ENCODE results near the gene MAJIN.

The MAJIN gene

GRCh38 chr11:64971421-64972233, at the start of gene MAJIN:
Gene MAJIN (minus strand): TSS chr11:64972108. CDS start chr11:64959405, 12,703 bp downstream.
- no peaks in the 10 kb centered on the region for H3K4me1 ChIP-seq (ENCODE audit: control insufficient read depth, insufficient read depth, low read length)
- H3K27me3 ChIP-seq (ENCODE audit: control insufficient read depth, insufficient read depth, low read length) = peaks cover 7% of the 10 kb centered on the region
- no peaks in the 10 kb centered on the region for H3K9me3 ChIP-seq (ENCODE audit: control insufficient read depth, insufficient read depth, low read length)
- no peak within 1 kb of the TSS for H3K4me3 ChIP-seq (ENCODE audit: low read depth, low read length)
- no peaks in the 10 kb centered on the region for H3K36me3 ChIP-seq (ENCODE audit: control insufficient read depth, insufficient read depth, low read length)
- H3K9ac ChIP-seq (ENCODE audit: low read depth, low read length) = no peak within 1 kb of the TSS

- peaks cover 10% of the 10 kb centered on the region for H3K36me3 ChIP-seq (ENCODE audit: control insufficient read depth, insufficient read depth, low read length)
- H3K4me1 ChIP-seq (ENCODE audit: control insufficient read depth, insufficient read depth, low read length) = no peaks in the 10 kb centered on the region
- no peaks in the 10 kb centered on the region for H3K9me3 ChIP-seq (ENCODE audit: control insufficient read depth, insufficient read depth, low read length)
- H3K4me3 ChIP-seq (ENCODE audit: low read depth, low read length) = no peak overlapping the region
- no peaks in the 10 kb centered on the region for H3K27me3 ChIP-seq (ENCODE audit: control insufficient read depth, insufficient read depth, low read length)
- H3K9ac ChIP-seq (ENCODE audit: low read depth, low read length) = no peak overlapping the region
Measured at GRCh38 chr11:65021509-65021908, 49.6 kb upstream of the MAJIN start.

GRCh38 chr11:65021003-65021402, 49.1 kb upstream of the MAJIN start:
- H3K36me3 ChIP-seq (ENCODE audit: control insufficient read depth, insufficient read depth, low read length) = peaks cover 10% of the 10 kb centered on the region
- no peak overlapping the region for H3K4me3 ChIP-seq (ENCODE audit: low read depth, low read length)
- H3K4me1 ChIP-seq (ENCODE audit: control insufficient read depth, insufficient read depth, low read length) = no peaks in the 10 kb centered on the region
- no peaks in the 10 kb centered on the region for H3K9me3 ChIP-seq (ENCODE audit: control insufficient read depth, insufficient read depth, low read length)
- no peaks in the 10 kb centered on the region for H3K27me3 ChIP-seq (ENCODE audit: control insufficient read depth, insufficient read depth, low read length)
- no peak overlapping the region for H3K9ac ChIP-seq (ENCODE audit: low read depth, low read length)

- H3K36me3 ChIP-seq (ENCODE audit: control insufficient read depth, insufficient read depth, low read length) = peaks cover 10% of the 10 kb centered on the region
- no peaks in the 10 kb centered on the region for H3K4me1 ChIP-seq (ENCODE audit: control insufficient read depth, insufficient read depth, low read length)
Measured at GRCh38 chr11:65019824-65020223, 47.9 kb upstream of the MAJIN start.

GRCh38 chr11:65017937-65018336, 46.0 kb upstream of the MAJIN start:
- H3K4me3 ChIP-seq (ENCODE audit: low read depth, low read length) = no peak overlapping the region
- peaks cover 10% of the 10 kb centered on the region for H3K36me3 ChIP-seq (ENCODE audit: control insufficient read depth, insufficient read depth, low read length)
- H3K4me1 ChIP-seq (ENCODE audit: control insufficient read depth, insufficient read depth, low read length) = peaks cover 3% of the 10 kb centered on the region
- no peak overlapping the region for H3K9ac ChIP-seq (ENCODE audit: low read depth, low read length)
- H3K27me3 ChIP-seq (ENCODE audit: control insufficient read depth, insufficient read depth, low read length) = no peaks in the 10 kb centered on the region
- no peaks in the 10 kb centered on the region for H3K9me3 ChIP-seq (ENCODE audit: control insufficient read depth, insufficient read depth, low read length)

More at GRCh38 chr11:65019824-65020223, 47.9 kb upstream of the MAJIN start:
- H3K9ac ChIP-seq (ENCODE audit: low read depth, low read length) = no peak overlapping the region
- H3K4me3 ChIP-seq (ENCODE audit: low read depth, low read length) = no peak overlapping the region
- no peaks in the 10 kb centered on the region for H3K27me3 ChIP-seq (ENCODE audit: control insufficient read depth, insufficient read depth, low read length)
- H3K9me3 ChIP-seq (ENCODE audit: control insufficient read depth, insufficient read depth, low read length) = no peaks in the 10 kb centered on the region

- H3K9ac ChIP-seq (ENCODE audit: low read depth, low read length) = no peak overlapping the region
- H3K27me3 ChIP-seq (ENCODE audit: control insufficient read depth, insufficient read depth, low read length) = no peaks in the 10 kb centered on the region
- no peaks in the 10 kb centered on the region for H3K9me3 ChIP-seq (ENCODE audit: control insufficient read depth, insufficient read depth, low read length)
- H3K4me3 ChIP-seq (ENCODE audit: low read depth, low read length) = no peak overlapping the region
- H3K4me1 ChIP-seq (ENCODE audit: control insufficient read depth, insufficient read depth, low read length) = peaks cover 3% of the 10 kb centered on the region
- peaks cover 10% of the 10 kb centered on the region for H3K36me3 ChIP-seq (ENCODE audit: control insufficient read depth, insufficient read depth, low read length)
Measured at GRCh38 chr11:65016705-65017104, 44.8 kb upstream of the MAJIN start.

- Histone ChIP-seq H3K27me3 (ENCODE audit: control insufficient read depth, insufficient read depth, low read length) (no peaks in the 10 kb centered on the region), H3K4me1 (ENCODE audit: control insufficient read depth, insufficient read depth, low read length) (peaks cover 3% of the 10 kb centered on the region), H3K9ac (ENCODE audit: low read depth, low read length) (peak overlapping the region; percentile 60), H3K36me3 (ENCODE audit: control insufficient read depth, insufficient read depth, low read length) (peaks cover 8% of the 10 kb centered on the region), H3K9me3 (ENCODE audit: control insufficient read depth, insufficient read depth, low read length) (no peaks in the 10 kb centered on the region), H3K4me3 (ENCODE audit: low read depth, low read length) (peak overlapping the region; percentile 84)
Measured at GRCh38 chr11:65014726-65015227, 42.9 kb upstream of the MAJIN start.

GRCh38 chr11:65013888-65014725, 42.2 kb upstream of the MAJIN start, which contains the start of gene ARL2:
Gene ARL2 (plus strand): TSS chr11:65014160. CDS start chr11:65014208, 48 bp downstream.
- Histone ChIP-seq H3K9ac (ENCODE audit: low read depth, low read length) (peak within 1 kb of the TSS; percentile 92), H3K4me3 (ENCODE audit: low read depth, low read length) (peak within 1 kb of the TSS; percentile 84), H3K9me3 (ENCODE audit: control insufficient read depth, insufficient read depth, low read length) (no peaks in the 10 kb centered on the region), H3K27me3 (ENCODE audit: control insufficient read depth, insufficient read depth, low read length) (no peaks in the 10 kb centered on the region), H3K4me1 (ENCODE audit: control insufficient read depth, insufficient read depth, low read length) (peaks cover 3% of the 10 kb centered on the region), H3K36me3 (ENCODE audit: control insufficient read depth, insufficient read depth, low read length) (peaks cover 5% of the 10 kb centered on the region)

GRCh38 chr11:65013130-65013887, 41.4 kb upstream of the MAJIN start:
- peak overlapping the region; percentile 84 for H3K4me3 ChIP-seq (ENCODE audit: low read depth, low read length)
- no peaks in the 10 kb centered on the region for H3K9me3 ChIP-seq (ENCODE audit: control insufficient read depth, insufficient read depth, low read length)
- H3K4me1 ChIP-seq (ENCODE audit: control insufficient read depth, insufficient read depth, low read length) = peaks cover 3% of the 10 kb centered on the region
- H3K36me3 ChIP-seq (ENCODE audit: control insufficient read depth, insufficient read depth, low read length) = peaks cover under 1% of the 10 kb centered on the region
- H3K27me3 ChIP-seq (ENCODE audit: control insufficient read depth, insufficient read depth, low read length) = no peaks in the 10 kb centered on the region
- H3K9ac ChIP-seq (ENCODE audit: low read depth, low read length) = peak overlapping the region; percentile 92

GRCh38 chr11:65008873-65009272, 37.0 kb upstream of the MAJIN start:
- peaks cover 3% of the 10 kb centered on the region for H3K4me1 ChIP-seq (ENCODE audit: control insufficient read depth, insufficient read depth, low read length)
- no peak overlapping the region for H3K9ac ChIP-seq (ENCODE audit: low read depth, low read length)
- H3K27me3 ChIP-seq (ENCODE audit: control insufficient read depth, insufficient read depth, low read length) = no peaks in the 10 kb centered on the region

GRCh38 chr11:65008016-65008415, 36.1 kb upstream of the MAJIN start:
- H3K9me3 ChIP-seq (ENCODE audit: control insufficient read depth, insufficient read depth, low read length) = no peaks in the 10 kb centered on the region
- no peaks in the 10 kb centered on the region for H3K36me3 ChIP-seq (ENCODE audit: control insufficient read depth, insufficient read depth, low read length)
- no peak overlapping the region for H3K9ac ChIP-seq (ENCODE audit: low read depth, low read length)
- H3K27me3 ChIP-seq (ENCODE audit: control insufficient read depth, insufficient read depth, low read length) = no peaks in the 10 kb centered on the region
- no peak overlapping the region for H3K4me3 ChIP-seq (ENCODE audit: low read depth, low read length)
- no peaks in the 10 kb centered on the region for H3K4me1 ChIP-seq (ENCODE audit: control insufficient read depth, insufficient read depth, low read length)

More at GRCh38 chr11:65008873-65009272, 37.0 kb upstream of the MAJIN start:
- no peaks in the 10 kb centered on the region for H3K36me3 ChIP-seq (ENCODE audit: control insufficient read depth, insufficient read depth, low read length)
- H3K9me3 ChIP-seq (ENCODE audit: control insufficient read depth, insufficient read depth, low read length) = no peaks in the 10 kb centered on the region
- no peak overlapping the region for H3K4me3 ChIP-seq (ENCODE audit: low read depth, low read length)

Measured in iPS-15b (cell line).